Astrocyte of the cerebellum (primary cell): Measurements from ENCODE around the gene PTPRC.

ENCODE experiments used
- DNase-seq: peaks from one replicate; pipeline ENCODE4 v3.0.0-alpha.2; 2011; ENCODE audit warnings: low read depth
- H3K4me3 ChIP-seq: 2 replicates; pipeline ENCODE4 v1.5.1; 2011; ENCODE audit warnings: mild to moderate bottlenecking, low read depth, low read length, moderate library complexity
- in situ Hi-C: cut with HindIII; loops from 2 replicates; pipeline ENCODE4 v1.10.0; 2017; ENCODE audit warnings: low sequenced_read_pairs
- TF ChIP-seq, protein P1 (sequence below): IDR thresholded peaks from 2 replicates; pipeline ENCODE4 v1.5.1; 2012; ENCODE audit warnings: low read length, low read depth, moderate library complexity, mild to moderate bottlenecking; ENCODE audit errors: missing control alignments

PTPRC gene

GRCh38 chr1:198713081-198713480 lies 74.2 kb downstream of the PTPRC start:
- no peak for DNase-seq
- in situ Hi-C loops: no loop called here

DNA sequence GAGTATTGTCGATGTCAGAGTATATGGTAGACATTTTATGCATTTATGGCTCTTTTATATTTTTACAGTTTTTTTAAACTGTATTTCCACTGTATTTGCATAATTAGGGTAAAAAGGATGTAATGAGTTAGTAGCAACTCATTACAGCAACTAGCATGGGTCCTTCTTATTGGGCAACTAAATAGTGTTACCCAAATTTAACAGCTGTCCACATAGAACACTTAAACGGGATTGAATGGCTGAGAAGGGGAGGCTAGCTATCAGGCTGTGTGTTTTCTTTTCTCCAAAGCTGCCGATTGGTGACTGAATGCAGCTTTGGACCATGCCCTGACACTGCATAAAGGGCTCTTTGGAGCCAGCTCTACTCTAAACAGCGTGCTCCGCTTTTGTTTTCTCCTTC lies 75.4 kb downstream of the PTPRC start:
- DNase-seq: no peak
- in situ Hi-C loops: no loop called here
- TF ChIP-seq, protein P1, sequence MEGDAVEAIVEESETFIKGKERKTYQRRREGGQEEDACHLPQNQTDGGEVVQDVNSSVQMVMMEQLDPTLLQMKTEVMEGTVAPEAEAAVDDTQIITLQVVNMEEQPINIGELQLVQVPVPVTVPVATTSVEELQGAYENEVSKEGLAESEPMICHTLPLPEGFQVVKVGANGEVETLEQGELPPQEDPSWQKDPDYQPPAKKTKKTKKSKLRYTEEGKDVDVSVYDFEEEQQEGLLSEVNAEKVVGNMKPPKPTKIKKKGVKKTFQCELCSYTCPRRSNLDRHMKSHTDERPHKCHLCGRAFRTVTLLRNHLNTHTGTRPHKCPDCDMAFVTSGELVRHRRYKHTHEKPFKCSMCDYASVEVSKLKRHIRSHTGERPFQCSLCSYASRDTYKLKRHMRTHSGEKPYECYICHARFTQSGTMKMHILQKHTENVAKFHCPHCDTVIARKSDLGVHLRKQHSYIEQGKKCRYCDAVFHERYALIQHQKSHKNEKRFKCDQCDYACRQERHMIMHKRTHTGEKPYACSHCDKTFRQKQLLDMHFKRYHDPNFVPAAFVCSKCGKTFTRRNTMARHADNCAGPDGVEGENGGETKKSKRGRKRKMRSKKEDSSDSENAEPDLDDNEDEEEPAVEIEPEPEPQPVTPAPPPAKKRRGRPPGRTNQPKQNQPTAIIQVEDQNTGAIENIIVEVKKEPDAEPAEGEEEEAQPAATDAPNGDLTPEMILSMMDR: no peak
- H3K4me3 ChIP-seq: no peak overlapping the region

More at GRCh38 chr1:198713081-198713480, 74.2 kb downstream of the PTPRC start:
- H3K4me3 ChIP-seq: no peak overlapping the region
- TF ChIP-seq, protein P1: no peak

DNA sequence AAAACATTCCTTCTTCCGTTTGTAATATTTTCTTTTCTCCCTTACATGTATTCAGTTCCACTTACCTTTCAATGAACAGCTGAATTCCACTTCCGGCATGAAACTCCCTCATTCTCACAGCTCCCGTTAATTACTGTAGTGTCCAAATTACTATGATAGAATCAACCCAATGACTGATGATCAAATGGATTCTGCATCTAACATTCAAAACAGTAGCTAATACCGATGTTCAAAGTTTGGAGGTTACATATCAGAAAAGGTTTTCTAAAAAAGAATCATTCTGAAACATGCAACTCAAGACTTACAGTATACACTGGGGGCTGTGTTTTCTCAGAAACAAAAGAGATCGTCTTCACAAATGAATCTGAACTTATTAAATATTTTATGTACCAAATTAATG lies 77.2 kb downstream of the PTPRC start:
- in situ Hi-C loops: no loop called here
- no peak for DNase-seq
- TF ChIP-seq, protein P1: no peak
- no peak overlapping the region for H3K4me3 ChIP-seq

GRCh38 chr1:198717510-198717909 lies 78.7 kb downstream of the PTPRC start:
- in situ Hi-C loops: no loop called here
- no peak for DNase-seq
- TF ChIP-seq, protein P1: no peak
- H3K4me3 ChIP-seq: no peak overlapping the region

- in situ Hi-C loops: no loop called here
- DNase-seq: no peak
- TF ChIP-seq, protein P1: no peak
- H3K4me3 ChIP-seq: no peak overlapping the region
These were observed 84.3 kb downstream of the PTPRC start for GRCh38 chr1:198723127-198723526.

GRCh38 chr1:198725090-198725489 lies 86.2 kb downstream of the PTPRC start:
- TF ChIP-seq, protein P1: no peak
- no peak for DNase-seq
- H3K4me3 ChIP-seq: no peak overlapping the region
- in situ Hi-C loops: no loop called here

GRCh38 chr1:198726455-198726854 lies 87.6 kb downstream of the PTPRC start:
- TF ChIP-seq, protein P1: no peak
- no peak overlapping the region for H3K4me3 ChIP-seq
- DNase-seq: no peak
- in situ Hi-C loops: no loop called here
